ENCODE results near the gene PGAP2. TPM values are rescaled to one million over a fixed set of nuclear protein-coding genes. Genes with fewer than 3 reads are reported as not detected.
A peak's percentile ranks its signal among the peaks of the same experiment; 100 is the strongest.

Gene PGAP2
- total RNA-seq, 1 experiment from 2014 or later, result 37.4 TPM

DNA sequence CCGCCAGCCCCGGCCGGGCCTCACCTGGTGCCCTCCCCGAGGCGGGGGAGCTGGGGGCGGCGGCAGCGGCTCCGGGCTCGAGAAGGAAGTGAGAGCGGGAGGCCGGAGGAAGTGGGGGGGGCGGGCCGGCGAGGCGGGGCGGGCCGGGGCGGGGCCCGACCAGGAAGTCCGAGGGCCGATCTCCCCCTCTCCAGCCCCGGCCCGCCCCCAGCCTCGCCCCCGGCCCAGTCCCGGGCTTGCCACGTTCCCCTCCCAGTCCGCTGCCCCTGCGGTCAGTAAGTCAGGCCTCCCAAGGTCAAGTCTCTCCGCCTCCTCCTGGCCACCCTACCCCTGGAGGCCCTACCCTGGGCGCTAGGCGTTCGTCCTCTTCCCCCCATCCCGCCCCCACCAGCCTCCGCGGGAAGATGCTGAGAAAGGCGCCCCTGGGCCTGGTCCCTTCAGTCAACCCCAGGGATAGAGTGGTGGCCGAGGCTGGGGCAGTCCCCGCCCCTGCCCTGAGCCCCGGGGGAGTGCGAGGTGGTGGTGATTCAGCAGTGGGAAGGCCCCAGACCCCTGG, 32.6 kb downstream of the PGAP2 start, which contains the start of gene RHOG:
RHOG (minus strand) TSS at position 90 of the 556 bp plus-strand sequence. CDS start 12,821 bp downstream, outside the sequence.
- TF ChIP-seq, protein P1, sequence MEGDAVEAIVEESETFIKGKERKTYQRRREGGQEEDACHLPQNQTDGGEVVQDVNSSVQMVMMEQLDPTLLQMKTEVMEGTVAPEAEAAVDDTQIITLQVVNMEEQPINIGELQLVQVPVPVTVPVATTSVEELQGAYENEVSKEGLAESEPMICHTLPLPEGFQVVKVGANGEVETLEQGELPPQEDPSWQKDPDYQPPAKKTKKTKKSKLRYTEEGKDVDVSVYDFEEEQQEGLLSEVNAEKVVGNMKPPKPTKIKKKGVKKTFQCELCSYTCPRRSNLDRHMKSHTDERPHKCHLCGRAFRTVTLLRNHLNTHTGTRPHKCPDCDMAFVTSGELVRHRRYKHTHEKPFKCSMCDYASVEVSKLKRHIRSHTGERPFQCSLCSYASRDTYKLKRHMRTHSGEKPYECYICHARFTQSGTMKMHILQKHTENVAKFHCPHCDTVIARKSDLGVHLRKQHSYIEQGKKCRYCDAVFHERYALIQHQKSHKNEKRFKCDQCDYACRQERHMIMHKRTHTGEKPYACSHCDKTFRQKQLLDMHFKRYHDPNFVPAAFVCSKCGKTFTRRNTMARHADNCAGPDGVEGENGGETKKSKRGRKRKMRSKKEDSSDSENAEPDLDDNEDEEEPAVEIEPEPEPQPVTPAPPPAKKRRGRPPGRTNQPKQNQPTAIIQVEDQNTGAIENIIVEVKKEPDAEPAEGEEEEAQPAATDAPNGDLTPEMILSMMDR (conservative IDR thresholded peaks at IDR 0.05), result no peak
- Histone ChIP-seq H4K8ac (replicated peaks; ENCODE audit: insufficient read length, low read depth, low read length) (no peak within 1 kb of the TSS), H3K9me3 (ENCODE audit: control insufficient read depth, low read depth, low read length) (no peaks in the 10 kb centered on the region), H4K91ac (ENCODE audit: insufficient read length, low read depth, low read length) (no peak within 1 kb of the TSS), H2BK15ac (ENCODE audit: low read depth, low read length) (no peak within 1 kb of the TSS), H3T11ph (ENCODE audit: low read length) (no peak within 1 kb of the TSS), H2BK20ac (ENCODE audit: low read depth, low read length, poor library complexity, severe bottlenecking) (no peak within 1 kb of the TSS), H3K4me1 (ENCODE audit: insufficient read depth, low read length) (peaks cover 4% of the 10 kb centered on the region; the same call in 1 of the 2 replicates), H3K56ac (ENCODE audit: insufficient read length, low read depth, low read length) (no peak within 1 kb of the TSS), H3K4ac (ENCODE audit: low read depth, low read length) (no peak within 1 kb of the TSS), H2BK5ac (ENCODE audit: insufficient read length, low read length) (no peak within 1 kb of the TSS), H2BK12ac (ENCODE audit: insufficient read length, low read depth, low read length) (no peak within 1 kb of the TSS), H3K14ac (ENCODE audit: insufficient read depth, low read length) (peak within 1 kb of the TSS; percentile 39; the same call in 1 of the 2 replicates), H3K79me1 (ENCODE audit: insufficient read depth, low read depth, low read length, poor library complexity, severe bottlenecking) (no peaks in the 10 kb centered on the region), H2BK120ac (ENCODE audit: low read depth, low read length, poor library complexity, severe bottlenecking) (no peak within 1 kb of the TSS), H3K79me2 (ENCODE audit: insufficient read depth, low read length) (peaks cover 2% of the 10 kb centered on the region; the same call in 1 of the 2 replicates), H3K9ac (ENCODE audit: extremely low read depth, insufficient read length, low read length) (peak within 1 kb of the TSS; percentile 41), H2AFZ (ENCODE audit: low read length) (no peak within 1 kb of the TSS), H3K18ac (ENCODE audit: insufficient read length, low read depth, low read length) (peak within 1 kb of the TSS; percentile 39), H3K4me2 (ENCODE audit: insufficient read depth, insufficient read length, low read length) (peak within 1 kb of the TSS; percentile 70), H4K5ac (ENCODE audit: insufficient read length, low read depth, low read length) (no peak within 1 kb of the TSS), H2AK5ac (ENCODE audit: insufficient read length, low read length) (no peak within 1 kb of the TSS), H3K27me3 (ENCODE audit: insufficient read depth, low read length) (no peaks in the 10 kb centered on the region; the same call in 1 of the 2 replicates), H3K23me2 (ENCODE audit: insufficient read length, low read depth, low read length, poor library complexity, severe bottlenecking) (peaks cover 7% of the 10 kb centered on the region), H3K23ac (ENCODE audit: insufficient read length, low read depth, low read length) (no peak within 1 kb of the TSS), H3K27ac (ENCODE audit: insufficient read length, low read depth, low read length) (no peak within 1 kb of the TSS), H4K20me1 (ENCODE audit: control insufficient read depth, insufficient read depth, insufficient read length) (peaks cover 4% of the 10 kb centered on the region)
- Mint-ChIP-seq H3K27ac (peak within 1 kb of the TSS in 2 of 3 experiments; percentile 78 to 90; a peak in 4 of 7 replicates), H3K4me3 (peak within 1 kb of the TSS; percentile 84 to 92), H3K27me3 (ENCODE audit: low read depth) (peaks cover 16% of the 10 kb centered on the region), H3K9me3 (no peaks in the 10 kb centered on the region; a peak in 1 of 5 replicates), H3K36me3 (ENCODE audit: insufficient read depth in 1 of 3, low read depth in 3 of 3) (peaks cover 0 to 8% (median 7%) of the 10 kb centered on the region in 3 experiments; a peak in 3 of 7 replicates), H3K4me1 (peaks cover 29 to 31% of the 10 kb centered on the region in 2 experiments)
- peak; percentile 85 for DNase-seq
- WGBS (ENCODE audit: extremely low coverage, insufficient read length, low lambda C conversion rate), result no CpG with 5 or more reads among the region's 42 CpGs
